ENCODE measurements around the gene CLCN7. TPM values are rescaled to one million over a fixed set of nuclear protein-coding genes. Genes with fewer than 3 reads are reported as not detected.
"Not testable (repeated sequence)": the region's sequence is repeated elsewhere in the genome, so short reads cannot be mapped to it uniquely, and the experiment has no call there.

The CLCN7 gene
- total RNA-seq, 4 donors from 2014 or later = 33.0 to 67.7 (median 39.2) TPM

DNA sequence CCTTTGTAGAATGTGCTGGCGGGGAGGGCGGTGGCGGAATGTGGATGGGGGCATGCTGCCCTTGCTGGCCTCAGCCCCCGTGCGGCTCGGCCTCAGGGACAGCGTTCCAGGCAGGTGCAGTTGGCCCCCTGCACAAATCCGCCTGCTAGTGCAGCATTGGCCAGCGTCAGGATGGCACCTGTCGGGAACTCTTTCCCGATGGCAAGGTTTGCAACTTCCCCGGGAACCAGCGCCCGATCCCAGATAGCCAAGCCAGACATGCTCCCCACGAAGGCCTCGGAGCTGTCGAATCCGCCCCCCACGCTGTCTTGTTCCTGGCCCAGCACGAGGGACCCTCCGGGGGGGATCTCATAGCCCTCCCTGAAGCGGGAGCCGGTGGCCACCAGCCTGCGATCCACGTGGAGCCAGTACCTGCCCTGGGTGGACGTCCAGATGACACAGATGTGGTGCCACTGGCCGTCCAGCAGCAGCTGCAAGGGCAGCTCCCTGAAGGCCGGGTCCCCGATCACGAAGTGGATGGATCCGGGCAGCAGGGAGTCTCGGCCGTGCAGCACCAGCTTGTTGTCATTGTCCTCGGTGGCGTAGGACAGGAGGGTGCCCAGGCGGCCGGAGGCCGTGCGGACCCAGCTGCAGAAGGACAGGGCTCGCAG lies 11.1 kb upstream of the CLCN7 start:
- Histone ChIP-seq H3K4me3 (no peak overlapping the region), H3K9me3 (no peaks in the 10 kb centered on the region), H3K27ac (no peak overlapping the region), H3K4me1 (no peaks in the 10 kb centered on the region), H3K27me3 (peaks cover 14% of the 10 kb centered on the region), H3K36me3 (no peaks in the 10 kb centered on the region)
- no peak for ATAC-seq
- WGBS, 2 donors (ENCODE audit: low coverage in 1 of 2) = no CpG with 5 or more reads among the region's 40 CpGs
- TF ChIP-seq POLR2A (IDR thresholded peaks at IDR 0.05) (no peak), EP300 (IDR thresholded peaks at IDR 0.05) (no peak), POLR2AphosphoS5 (IDR thresholded peaks at IDR 0.05) (no peak)
- TF ChIP-seq, protein P1, sequence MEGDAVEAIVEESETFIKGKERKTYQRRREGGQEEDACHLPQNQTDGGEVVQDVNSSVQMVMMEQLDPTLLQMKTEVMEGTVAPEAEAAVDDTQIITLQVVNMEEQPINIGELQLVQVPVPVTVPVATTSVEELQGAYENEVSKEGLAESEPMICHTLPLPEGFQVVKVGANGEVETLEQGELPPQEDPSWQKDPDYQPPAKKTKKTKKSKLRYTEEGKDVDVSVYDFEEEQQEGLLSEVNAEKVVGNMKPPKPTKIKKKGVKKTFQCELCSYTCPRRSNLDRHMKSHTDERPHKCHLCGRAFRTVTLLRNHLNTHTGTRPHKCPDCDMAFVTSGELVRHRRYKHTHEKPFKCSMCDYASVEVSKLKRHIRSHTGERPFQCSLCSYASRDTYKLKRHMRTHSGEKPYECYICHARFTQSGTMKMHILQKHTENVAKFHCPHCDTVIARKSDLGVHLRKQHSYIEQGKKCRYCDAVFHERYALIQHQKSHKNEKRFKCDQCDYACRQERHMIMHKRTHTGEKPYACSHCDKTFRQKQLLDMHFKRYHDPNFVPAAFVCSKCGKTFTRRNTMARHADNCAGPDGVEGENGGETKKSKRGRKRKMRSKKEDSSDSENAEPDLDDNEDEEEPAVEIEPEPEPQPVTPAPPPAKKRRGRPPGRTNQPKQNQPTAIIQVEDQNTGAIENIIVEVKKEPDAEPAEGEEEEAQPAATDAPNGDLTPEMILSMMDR (IDR thresholded peaks at IDR 0.05) = no peak

GRCh38 chr16:1481906-1482835 lies 7.3 kb upstream of the CLCN7 start:
- Histone ChIP-seq H3K4me3 (no peak overlapping the region), H3K27me3 (peaks cover 14% of the 10 kb centered on the region), H3K4me1 (no peaks in the 10 kb centered on the region), H3K36me3 (no peaks in the 10 kb centered on the region), H3K27ac (no peak overlapping the region), H3K9me3 (no peaks in the 10 kb centered on the region)
- WGBS, 2 donors (ENCODE audit: low coverage in 1 of 2) = 60 to 72% methylated on average over 1 to 10 of the region's 28 CpGs
- ATAC-seq = no peak
- TF ChIP-seq, protein P1 (IDR thresholded peaks at IDR 0.05) = no peak
- TF ChIP-seq POLR2A (IDR thresholded peaks at IDR 0.05) = no peak
- TF ChIP-seq EP300 (IDR thresholded peaks at IDR 0.05) = no peak
- no peak for TF ChIP-seq POLR2AphosphoS5 (IDR thresholded peaks at IDR 0.05)

DNA sequence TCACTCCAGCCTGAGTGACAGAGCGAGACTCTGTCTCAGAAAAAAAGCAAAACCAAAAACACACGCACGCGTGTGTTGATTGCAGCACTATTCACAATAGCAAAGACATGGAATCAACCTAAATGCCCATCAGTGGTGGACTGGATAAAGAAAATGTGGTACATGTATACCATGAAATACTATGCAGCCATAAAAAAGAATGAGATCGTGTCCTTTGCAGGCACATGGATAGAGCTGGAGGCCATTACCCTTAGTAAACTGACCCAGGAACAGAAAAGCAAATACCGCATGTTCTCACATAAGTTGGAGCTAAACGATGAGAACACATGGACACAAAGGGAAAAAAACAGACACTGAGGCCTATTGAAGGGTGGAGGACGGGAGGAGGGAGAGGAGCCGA lies 4.1 kb upstream of the CLCN7 start:
- ATAC-seq, H3K36me3 ChIP-seq, H3K4me3 ChIP-seq, H3K9me3 ChIP-seq, H3K27ac ChIP-seq: not testable (repeated sequence)
- H3K4me1 ChIP-seq = peaks cover 0 to 14% (median 6%) of the 10 kb centered on the region in 3 donors
- peaks cover 14% of the 10 kb centered on the region for H3K27me3 ChIP-seq
- 83 to 98% methylated on average over 2 to 9 of the region's 9 CpGs for WGBS, 2 donors (ENCODE audit: low coverage in 1 of 2)

DNA sequence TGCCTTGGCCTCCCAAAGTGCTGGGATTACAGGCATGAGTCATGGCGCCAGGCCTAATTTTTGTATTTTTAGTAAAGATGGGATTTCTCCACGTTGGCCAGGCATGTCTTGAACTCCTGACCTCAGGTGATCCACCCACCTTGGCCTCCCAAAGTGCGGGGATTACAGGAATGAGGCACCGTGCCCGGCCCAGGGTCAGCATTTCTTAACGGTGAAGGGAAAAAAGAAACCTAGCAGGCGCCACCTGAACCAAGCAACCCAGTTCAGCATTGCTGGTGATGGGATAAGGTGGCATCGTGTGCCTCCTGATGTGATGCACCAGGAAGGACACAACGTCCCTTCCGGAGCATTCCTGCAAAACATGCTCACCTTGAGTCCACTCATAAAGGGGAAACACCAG lies 2.2 kb upstream of the CLCN7 start:
- peaks cover 0 to 31% (median 16%) of the 10 kb centered on the region in 3 donors for H3K4me1 ChIP-seq
- 80% methylated on average over 1 of the region's 10 CpGs; no CpG with 5 or more reads in 1 of the 2 donors for WGBS, 2 donors (ENCODE audit: low coverage in 1 of 2)
- no peak overlapping the region for H3K4me3 ChIP-seq
- no peaks in the 10 kb centered on the region for H3K36me3 ChIP-seq
- TF ChIP-seq, protein P1 (IDR thresholded peaks at IDR 0.05) = no peak
- TF ChIP-seq EP300 (IDR thresholded peaks at IDR 0.05) (no peak), POLR2A (IDR thresholded peaks at IDR 0.05) (no peak), POLR2AphosphoS5 (IDR thresholded peaks at IDR 0.05) (no peak)
- no peak for ATAC-seq
- no peak overlapping the region for H3K27ac ChIP-seq
- peaks cover 10% of the 10 kb centered on the region for H3K27me3 ChIP-seq
- H3K9me3 ChIP-seq = no peaks in the 10 kb centered on the region

GRCh38 chr16:1475552-1476114 lies 805 bp upstream of the CLCN7 start:
- no peak for ATAC-seq
- no peaks in the 10 kb centered on the region for H3K36me3 ChIP-seq
- H3K4me1 ChIP-seq = peaks cover 0 to 45% (median 16%) of the 10 kb centered on the region in 3 donors
- H3K27ac ChIP-seq = peak overlapping the region; percentile 82 to 98 (median 94)
- H3K9me3 ChIP-seq = no peaks in the 10 kb centered on the region
- H3K4me3 ChIP-seq = peak overlapping the region; percentile 81 to 99
- TF ChIP-seq POLR2A (IDR thresholded peaks at IDR 0.05) (no peak), POLR2AphosphoS5 (IDR thresholded peaks at IDR 0.05) (no peak)
- H3K27me3 ChIP-seq = no peaks in the 10 kb centered on the region
- WGBS, 2 donors (ENCODE audit: low coverage in 1 of 2) = 65 to 79% methylated on average over 9 to 10 of the region's 15 CpGs

All from gastroesophageal sphincter (tissue), 4 donors.